ENCODE results near the gene MSRB3.

Gene MSRB3

DNA sequence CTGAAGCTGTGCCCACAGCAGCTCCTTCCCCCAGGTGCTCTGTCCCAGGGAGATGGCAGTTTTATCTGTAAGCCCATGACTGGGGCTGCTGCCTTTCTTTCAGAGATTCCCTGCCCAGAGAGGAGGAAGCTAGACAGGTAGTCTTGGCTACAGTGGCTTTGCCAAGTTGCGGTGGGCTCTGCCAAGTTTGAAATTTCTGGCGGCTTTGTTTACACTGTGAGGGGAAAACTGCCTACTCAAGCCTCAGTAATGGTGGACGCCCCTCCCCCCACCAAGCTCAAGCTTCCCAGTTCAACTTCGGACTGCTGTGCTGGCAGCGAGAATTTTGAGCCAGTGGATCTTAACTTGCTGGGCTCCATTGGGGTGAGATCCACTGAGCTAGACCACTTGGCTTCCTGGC is 124.7 kb downstream of the MSRB3 start:
- Histone ChIP-seq H3K27me3 (ENCODE audit: insufficient read depth, low read length) (no peaks in the 10 kb centered on the region), H3K9ac (ENCODE audit: low read depth, low read length) (no peak overlapping the region), H3K4me1 (ENCODE audit: insufficient read depth, low read length) (no peaks in the 10 kb centered on the region), H3K4me3 (ENCODE audit: low read length) (no peak overlapping the region), H3K9me3 (ENCODE audit: insufficient read depth, low read depth, low read length) (0 out of 2 replicates have a peak, but pooled peaks cover 6% of the 10 kb centered on the region), H3K27ac (ENCODE audit: low read depth, low read length) (no peak overlapping the region), H3K36me3 (ENCODE audit: insufficient read depth, low read length) (no peaks in the 10 kb centered on the region)
- 88% methylated on average over 5 of the region's 5 CpGs for WGBS

DNA sequence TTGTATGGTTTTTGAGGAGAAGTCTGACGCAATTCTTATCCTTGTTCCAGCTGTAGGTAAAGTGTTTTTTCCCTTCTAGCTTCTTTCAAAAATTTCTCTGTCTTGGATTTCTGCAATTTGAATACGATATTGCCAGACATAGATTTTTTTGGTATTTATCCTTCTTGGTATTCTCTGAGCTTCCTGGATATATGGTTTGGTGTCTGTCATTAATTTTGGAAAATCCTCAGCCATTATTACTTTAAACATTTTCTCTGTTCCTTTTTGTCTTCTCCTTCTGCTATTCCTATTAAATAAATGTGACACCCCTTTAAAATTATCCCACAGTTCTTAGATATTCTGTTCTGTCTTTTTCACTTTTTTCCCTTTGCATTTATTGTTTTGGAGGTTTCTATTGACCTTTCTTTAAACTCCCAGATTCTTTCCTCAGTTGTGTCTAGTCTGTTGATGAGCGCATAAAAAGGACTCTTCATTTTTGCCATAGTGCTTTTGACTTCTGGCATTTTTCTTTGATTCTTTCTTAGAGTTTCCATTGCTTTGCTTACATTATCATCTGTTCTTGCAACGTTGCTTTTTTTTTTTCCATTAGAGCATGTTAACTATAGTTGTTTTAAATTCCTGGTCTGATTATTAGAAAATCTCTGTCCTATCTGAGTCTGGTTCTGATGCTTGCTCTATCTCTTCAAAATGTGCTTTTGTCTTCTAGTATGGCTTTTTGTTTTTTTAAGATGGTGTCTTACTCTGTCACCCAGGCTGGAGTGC is 129.1 kb downstream of the MSRB3 start:
- Histone ChIP-seq H3K4me1 (ENCODE audit: insufficient read depth, low read length) (no peaks in the 10 kb centered on the region), H3K36me3 (ENCODE audit: insufficient read depth, low read length) (no peaks in the 10 kb centered on the region), H3K27me3 (ENCODE audit: insufficient read depth, low read length) (no peaks in the 10 kb centered on the region), H3K4me3 (ENCODE audit: low read length) (no peak overlapping the region), H3K27ac (ENCODE audit: low read depth, low read length) (no peak overlapping the region), H3K9me3 (ENCODE audit: insufficient read depth, low read depth, low read length) (0 out of 2 replicates have a peak, but pooled peaks cover 6% of the 10 kb centered on the region), H3K9ac (ENCODE audit: low read depth, low read length) (no peak overlapping the region)
- 97% methylated on average over 3 of the region's 4 CpGs for WGBS

DNA sequence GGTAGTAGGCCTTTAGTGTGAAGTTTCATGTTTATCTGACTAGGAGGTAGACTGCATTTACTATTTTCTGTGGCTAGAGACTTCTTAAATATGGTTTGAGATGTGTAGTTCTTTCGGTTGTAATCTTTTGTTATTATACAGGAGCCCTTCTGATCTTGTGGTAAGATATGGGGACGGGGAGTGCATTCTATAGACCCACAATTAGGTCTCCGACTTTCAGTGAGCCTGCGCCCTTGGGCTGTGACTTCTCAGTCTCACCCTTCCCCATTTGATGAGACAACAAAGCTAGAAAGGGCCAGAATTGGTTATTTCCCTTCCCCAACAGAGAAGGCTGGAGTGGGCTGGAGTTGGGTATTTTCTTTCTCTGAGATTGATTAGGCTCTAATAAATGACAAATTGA is 130.0 kb downstream of the MSRB3 start:
- Histone ChIP-seq H3K36me3 (ENCODE audit: insufficient read depth, low read length) (no peaks in the 10 kb centered on the region), H3K27ac (ENCODE audit: low read depth, low read length) (no peak overlapping the region), H3K9me3 (ENCODE audit: insufficient read depth, low read depth, low read length) (no peaks in the 10 kb centered on the region), H3K4me1 (ENCODE audit: insufficient read depth, low read length) (no peaks in the 10 kb centered on the region), H3K27me3 (ENCODE audit: insufficient read depth, low read length) (no peaks in the 10 kb centered on the region), H3K9ac (ENCODE audit: low read depth, low read length) (no peak overlapping the region), H3K4me3 (ENCODE audit: low read length) (no peak overlapping the region)
- WGBS = 98% methylated on average over 4 of the region's 4 CpGs

DNA sequence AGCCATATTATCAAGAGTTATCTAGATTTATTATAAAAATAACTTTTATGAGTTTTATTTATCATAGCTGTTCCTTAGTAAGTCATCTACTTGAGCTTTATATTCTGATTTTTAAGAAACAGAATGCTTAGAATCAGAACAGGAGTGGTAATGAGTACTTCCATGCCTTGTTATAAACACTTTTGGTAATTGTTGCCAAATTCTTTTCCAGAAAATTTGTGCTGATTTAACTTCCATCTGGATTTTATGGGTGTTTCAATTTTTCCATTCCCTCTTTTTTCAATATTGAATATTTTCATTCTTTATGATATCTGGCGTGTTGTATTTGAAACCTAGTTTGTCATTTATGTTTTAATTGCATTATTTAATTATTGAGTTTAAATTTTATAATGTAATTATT is 131.2 kb downstream of the MSRB3 start:
- no CpG with 5 or more reads among the region's 1 CpG for WGBS
- Histone ChIP-seq H3K9me3 (ENCODE audit: insufficient read depth, low read depth, low read length) (no peaks in the 10 kb centered on the region), H3K27me3 (ENCODE audit: insufficient read depth, low read length) (no peaks in the 10 kb centered on the region), H3K9ac (ENCODE audit: low read depth, low read length) (no peak overlapping the region), H3K36me3 (ENCODE audit: insufficient read depth, low read length) (no peaks in the 10 kb centered on the region), H3K4me3 (ENCODE audit: low read length) (no peak overlapping the region), H3K27ac (ENCODE audit: low read depth, low read length) (no peak overlapping the region), H3K4me1 (ENCODE audit: insufficient read depth, low read length) (no peaks in the 10 kb centered on the region)

DNA sequence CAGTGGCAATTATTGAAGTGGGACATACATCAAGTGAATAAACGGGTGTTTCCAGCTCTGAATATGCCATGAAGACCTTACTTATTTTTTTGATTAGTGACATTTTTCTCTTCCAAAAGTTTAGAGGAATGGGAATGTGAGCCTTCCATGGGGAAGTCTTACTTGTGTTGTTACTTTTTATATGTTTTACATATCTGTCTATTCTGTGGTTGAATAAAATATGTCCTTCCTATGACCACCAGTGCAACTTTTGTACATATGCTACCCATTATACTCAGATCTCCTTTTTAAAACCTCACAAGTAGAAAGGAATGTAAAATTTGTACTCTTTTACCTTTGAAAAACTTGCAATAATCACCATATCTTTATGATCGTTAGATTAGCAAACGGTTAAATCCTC is 132.7 kb downstream of the MSRB3 start:
- H3K36me3 ChIP-seq (ENCODE audit: insufficient read depth, low read length) = no peaks in the 10 kb centered on the region
- no peaks in the 10 kb centered on the region for H3K4me1 ChIP-seq (ENCODE audit: insufficient read depth, low read length)
- no peak overlapping the region for H3K27ac ChIP-seq (ENCODE audit: low read depth, low read length)
- H3K4me3 ChIP-seq (ENCODE audit: low read length) = no peak overlapping the region
- 95% methylated on average over 3 of the region's 3 CpGs for WGBS
- H3K27me3 ChIP-seq (ENCODE audit: insufficient read depth, low read length) = no peaks in the 10 kb centered on the region
- no peaks in the 10 kb centered on the region for H3K9me3 ChIP-seq (ENCODE audit: insufficient read depth, low read depth, low read length)
- no peak overlapping the region for H3K9ac ChIP-seq (ENCODE audit: low read depth, low read length)

DNA sequence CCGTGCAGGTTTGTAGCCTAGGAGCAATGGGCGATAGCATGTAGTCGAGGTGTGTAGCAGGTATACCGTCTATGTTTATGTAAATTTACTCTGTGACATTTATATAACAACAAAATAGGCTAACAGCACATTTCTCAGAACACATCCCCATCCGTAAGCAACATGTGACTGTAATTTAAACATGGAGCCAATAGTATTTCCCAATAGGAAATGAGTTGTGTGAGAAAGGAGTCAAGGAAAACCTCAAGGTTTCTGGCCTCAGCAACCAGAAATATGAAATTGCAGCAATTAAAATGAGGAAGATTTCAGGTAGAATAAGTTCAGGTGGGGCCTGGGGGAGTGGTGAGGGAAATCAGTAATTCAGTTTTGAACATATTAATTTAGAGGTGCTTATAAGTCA is 136.0 kb downstream of the MSRB3 start:
- no peak overlapping the region for H3K27ac ChIP-seq (ENCODE audit: low read depth, low read length)
- no peaks in the 10 kb centered on the region for H3K4me1 ChIP-seq (ENCODE audit: insufficient read depth, low read length)
- no peak overlapping the region for H3K9ac ChIP-seq (ENCODE audit: low read depth, low read length)
- H3K36me3 ChIP-seq (ENCODE audit: insufficient read depth, low read length) = no peaks in the 10 kb centered on the region
- H3K27me3 ChIP-seq (ENCODE audit: insufficient read depth, low read length) = no peaks in the 10 kb centered on the region
- H3K9me3 ChIP-seq (ENCODE audit: insufficient read depth, low read depth, low read length) = 0 out of 2 replicates have a peak, but pooled peaks cover 3% of the 10 kb centered on the region
- 100% methylated on average over 3 of the region's 5 CpGs for WGBS
- no peak overlapping the region for H3K4me3 ChIP-seq (ENCODE audit: low read length)

DNA sequence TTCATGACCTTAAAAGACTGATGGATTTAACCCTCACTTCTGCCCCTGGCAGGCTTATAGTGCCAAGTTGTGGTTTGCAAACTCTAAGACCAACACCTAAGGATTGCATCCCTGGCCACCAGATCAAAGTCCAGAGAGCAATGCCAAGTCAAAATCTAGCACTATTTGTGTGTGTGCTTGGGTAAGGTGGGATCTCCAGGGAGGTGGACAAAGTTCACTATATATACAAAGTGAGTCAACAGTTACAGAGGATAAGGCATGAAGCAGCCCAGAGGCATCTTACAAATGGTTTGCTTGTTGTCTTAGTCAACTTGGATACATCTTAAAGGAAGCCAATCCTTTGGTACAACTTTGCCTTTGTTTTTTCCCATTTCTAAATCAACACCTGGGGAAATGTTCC is 137.3 kb downstream of the MSRB3 start:
- Histone ChIP-seq H3K4me1 (ENCODE audit: insufficient read depth, low read length) (no peaks in the 10 kb centered on the region), H3K36me3 (ENCODE audit: insufficient read depth, low read length) (no peaks in the 10 kb centered on the region), H3K4me3 (ENCODE audit: low read length) (no peak overlapping the region), H3K9me3 (ENCODE audit: insufficient read depth, low read depth, low read length) (0 out of 2 replicates have a peak, but pooled peaks cover 3% of the 10 kb centered on the region), H3K9ac (ENCODE audit: low read depth, low read length) (no peak overlapping the region), H3K27ac (ENCODE audit: low read depth, low read length) (no peak overlapping the region), H3K27me3 (ENCODE audit: insufficient read depth, low read length) (no peaks in the 10 kb centered on the region)

DNA sequence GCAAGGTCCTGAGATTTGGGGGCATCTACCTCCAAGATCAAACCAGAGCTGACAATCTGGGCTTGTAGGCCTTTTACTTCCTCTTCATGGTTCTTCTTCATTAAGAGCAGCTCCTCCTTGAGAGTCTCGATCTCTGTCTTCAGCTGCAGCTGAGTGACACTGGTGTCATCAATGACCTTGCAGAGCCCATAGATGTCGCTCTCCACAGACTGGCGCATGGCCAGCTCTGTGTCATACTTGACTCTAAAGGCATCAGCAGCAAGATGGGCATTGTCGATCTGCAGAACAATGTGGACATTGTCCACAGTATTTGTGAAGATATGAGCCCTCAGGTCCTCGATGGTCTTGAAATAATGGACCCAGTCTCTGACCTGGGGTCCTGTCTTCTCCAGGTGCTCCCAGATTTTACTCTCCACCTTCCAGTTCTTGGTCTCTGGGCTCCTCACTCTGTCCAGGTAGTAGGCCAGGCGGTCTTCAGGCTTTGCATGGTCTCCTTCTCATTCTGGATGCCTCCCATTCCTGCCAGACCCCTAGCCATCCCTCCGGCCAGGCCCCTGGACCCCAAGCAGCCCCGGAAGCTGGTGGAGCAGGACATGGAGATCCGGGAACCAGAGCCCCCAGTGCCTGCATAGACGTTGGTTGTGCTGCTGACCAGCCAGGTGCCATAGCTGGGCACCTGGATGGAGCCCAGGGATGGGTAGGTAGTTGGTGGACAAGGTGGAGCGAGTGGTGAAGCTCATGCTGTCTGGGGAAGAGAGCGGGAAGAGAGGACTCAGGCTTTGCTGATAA is 141.0 kb downstream of the MSRB3 start:
- 92% methylated on average over 12 of the region's 12 CpGs for WGBS

DNA sequence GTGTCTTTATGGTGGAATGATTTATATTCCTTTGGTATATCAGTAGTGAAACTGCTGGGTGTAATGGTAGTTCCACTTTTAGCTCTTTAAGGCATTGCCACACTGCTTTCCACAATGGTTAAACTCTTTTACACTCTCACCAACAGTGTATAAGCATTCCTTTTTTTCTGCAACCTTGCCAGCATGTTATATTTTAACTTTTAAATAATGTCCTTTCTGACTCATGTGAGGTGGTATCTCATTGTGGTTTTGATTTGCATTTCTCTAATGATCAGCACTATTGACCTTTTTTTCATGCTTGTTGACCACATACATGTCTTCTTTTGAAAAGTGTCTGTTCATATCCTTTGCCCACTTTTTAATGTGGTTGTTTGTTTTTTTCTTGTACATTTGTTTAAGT is 142.5 kb downstream of the MSRB3 start:
- Histone ChIP-seq H3K27me3 (ENCODE audit: insufficient read depth, low read length) (no peaks in the 10 kb centered on the region), H3K36me3 (ENCODE audit: insufficient read depth, low read length) (no peaks in the 10 kb centered on the region), H3K9me3 (ENCODE audit: insufficient read depth, low read depth, low read length) (peaks cover 12% of the 10 kb centered on the region), H3K27ac (ENCODE audit: low read depth, low read length) (no peak overlapping the region), H3K4me3 (ENCODE audit: low read length) (no peak overlapping the region), H3K9ac (ENCODE audit: low read depth, low read length) (no peak overlapping the region), H3K4me1 (ENCODE audit: insufficient read depth, low read length) (no peaks in the 10 kb centered on the region)

More for the DNA sequence above, 141.0 kb downstream of the MSRB3 start:
- H3K36me3 ChIP-seq (ENCODE audit: insufficient read depth, low read length) = no peaks in the 10 kb centered on the region
- no peak overlapping the region for H3K27ac ChIP-seq (ENCODE audit: low read depth, low read length)
- no peak overlapping the region for H3K9ac ChIP-seq (ENCODE audit: low read depth, low read length)
- 0 out of 2 replicates have a peak, but pooled peaks cover 10% of the 10 kb centered on the region for H3K9me3 ChIP-seq (ENCODE audit: insufficient read depth, low read depth, low read length)
- no peak overlapping the region for H3K4me3 ChIP-seq (ENCODE audit: low read length)
- H3K4me1 ChIP-seq (ENCODE audit: insufficient read depth, low read length) = no peaks in the 10 kb centered on the region
- no peaks in the 10 kb centered on the region for H3K27me3 ChIP-seq (ENCODE audit: insufficient read depth, low read length)

DNA sequence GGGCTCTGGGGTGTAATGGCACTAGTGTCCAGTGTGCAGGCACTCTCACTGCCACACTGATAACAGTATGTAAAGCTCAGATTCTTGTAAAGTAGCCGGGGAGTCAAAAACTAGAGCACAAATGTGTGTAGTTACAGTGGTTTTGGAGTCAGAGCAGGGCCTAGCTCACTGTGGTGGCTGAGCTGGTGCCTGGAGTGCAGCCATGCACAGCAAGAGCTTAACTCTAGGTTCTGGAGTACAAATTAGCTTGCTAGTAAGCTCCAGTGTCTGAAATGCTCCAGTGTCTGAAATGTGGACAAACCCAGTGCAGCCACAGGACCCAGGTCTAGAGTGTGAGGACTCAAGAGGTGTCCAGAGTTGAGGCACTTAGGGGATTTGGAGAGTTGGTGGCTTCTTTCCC is 149.2 kb downstream of the MSRB3 start:
- Histone ChIP-seq H3K4me1 (ENCODE audit: insufficient read depth, low read length) (peaks cover 7% of the 10 kb centered on the region), H3K27ac (ENCODE audit: low read depth, low read length) (no peak overlapping the region; the same call in 1 of the 2 replicates), H3K9me3 (ENCODE audit: insufficient read depth, low read depth, low read length) (peaks cover 3% of the 10 kb centered on the region), H3K4me3 (ENCODE audit: low read length) (no peak overlapping the region), H3K36me3 (ENCODE audit: insufficient read depth, low read length) (no peaks in the 10 kb centered on the region), H3K27me3 (ENCODE audit: insufficient read depth, low read length) (no peaks in the 10 kb centered on the region), H3K9ac (ENCODE audit: low read depth, low read length) (no peak overlapping the region)
- 91% methylated on average over 1 of the region's 1 CpG for WGBS

DNA sequence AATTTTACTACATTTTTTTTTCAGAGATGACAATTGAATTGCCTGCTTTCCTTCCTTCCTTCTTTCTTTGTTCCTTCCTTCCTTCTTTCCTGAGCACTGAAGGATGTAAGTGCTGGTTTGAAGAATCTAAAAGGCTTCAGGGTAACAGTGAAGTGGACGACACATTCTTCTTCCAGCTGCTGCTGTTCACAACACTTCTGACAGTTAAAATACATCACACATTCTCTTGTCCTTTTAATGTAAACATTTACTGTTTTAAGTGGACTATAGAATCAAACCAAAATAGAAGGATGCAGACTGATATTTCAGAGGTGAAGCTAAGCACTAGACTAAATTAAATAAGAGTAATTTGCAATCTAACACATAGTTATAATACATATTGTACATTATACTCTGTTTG is 151.5 kb downstream of the MSRB3 start:
- no peaks in the 10 kb centered on the region for H3K27me3 ChIP-seq (ENCODE audit: insufficient read depth, low read length)
- whole genome bisulfite sequencing = 57% methylated on average over 1 of the region's 1 CpG
- H3K4me1 ChIP-seq (ENCODE audit: insufficient read depth, low read length) = peaks cover 7% of the 10 kb centered on the region
- peaks cover 1% of the 10 kb centered on the region for H3K9me3 ChIP-seq (ENCODE audit: insufficient read depth, low read depth, low read length)
- H3K36me3 ChIP-seq (ENCODE audit: insufficient read depth, low read length) = no peaks in the 10 kb centered on the region
- no peak overlapping the region for H3K4me3 ChIP-seq (ENCODE audit: low read length)
- no peak overlapping the region for H3K9ac ChIP-seq (ENCODE audit: low read depth, low read length)
- no peak overlapping the region for H3K27ac ChIP-seq (ENCODE audit: low read depth, low read length)

Data from HUES64 (cell line).